ENCODE results near the gene MATCAP1. TPM values are rescaled to one million over a fixed set of nuclear protein-coding genes. Genes with fewer than 3 reads are reported as not detected.

The MATCAP1 gene
- total and polyA plus RNA-seq, 2 of the 13 experiments (the other 11 are each of a cell fraction or from before 2014, with no cell fraction given): 11.2 to 24.5 TPM

DNA sequence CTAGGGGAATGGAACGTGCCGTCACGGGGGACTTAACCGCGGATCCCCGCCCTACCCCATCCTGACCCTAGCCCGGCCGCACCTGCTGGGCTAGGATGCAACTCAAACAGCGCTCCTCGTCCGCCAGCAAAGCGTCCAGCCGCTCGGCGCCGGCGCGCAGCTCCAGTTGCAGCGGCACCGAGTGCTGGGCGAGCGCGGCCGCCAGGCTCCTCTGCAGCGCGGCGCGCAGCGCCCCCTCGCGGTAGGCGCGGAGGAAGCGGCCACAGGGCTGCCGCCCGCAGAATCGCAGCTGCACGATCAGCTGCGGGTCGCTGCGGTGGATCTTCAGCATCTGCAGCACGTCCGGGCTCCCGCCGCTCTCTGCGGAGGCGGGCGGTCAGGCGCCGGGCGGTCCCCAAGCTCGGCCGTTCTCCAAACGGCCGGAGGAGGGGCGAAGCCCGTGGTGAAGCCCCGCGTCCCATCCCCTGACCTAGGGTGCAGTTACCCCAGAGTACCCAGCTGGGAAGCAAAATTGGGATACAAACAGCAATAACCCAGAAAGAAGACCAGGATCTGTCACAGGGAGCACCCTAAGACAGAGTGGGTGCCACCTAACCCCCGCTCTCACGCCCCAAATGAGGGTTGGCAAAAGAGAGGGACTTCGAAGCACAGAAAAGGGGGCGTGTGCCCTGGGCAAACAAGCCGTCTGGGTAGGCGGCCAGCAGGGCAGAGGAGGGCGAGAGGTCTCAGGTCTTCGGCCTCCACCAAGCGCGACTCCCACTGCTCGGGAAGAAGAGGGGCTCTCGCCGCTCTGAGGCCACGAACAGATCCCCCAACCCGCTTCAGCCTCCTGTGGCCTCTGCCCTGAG, 28.2 kb downstream of the MATCAP1 start (continued):
- no peak for TF ChIP-seq SYNCRIP (IDR thresholded peaks at IDR 0.05; ENCODE audit: insufficient read depth, low read depth, low read length)
- no peak for TF ChIP-seq NR1H2 (CRISPR knock-in tag; IDR thresholded peaks at IDR 0.05; ENCODE audit: borderline replicate concordance, low read depth)
- TF ChIP-seq CC2D1A (CRISPR knock-in tag; IDR thresholded peaks at IDR 0.05): no peak
- TF ChIP-seq ZNF484 (CRISPR knock-in tag; IDR thresholded peaks at IDR 0.05; ENCODE audit: borderline replicate concordance, low read depth): no peak
- no peak for TF ChIP-seq HMG20B (CRISPR knock-in tag; conservative IDR thresholded peaks at IDR 0.05)
- TF ChIP-seq NAIF1 (CRISPR knock-in tag; IDR thresholded peaks at IDR 0.05; ENCODE audit: borderline replicate concordance): no peak
- TF ChIP-seq AKNA (CRISPR knock-in tag; IDR thresholded peaks at IDR 0.05; ENCODE audit: borderline replicate concordance): no peak
- TF ChIP-seq SIX4 (CRISPR knock-in tag; IDR thresholded peaks at IDR 0.05): peak; percentile 32; the same call in 1 of the 2 replicates
- TF ChIP-seq, protein P1, sequence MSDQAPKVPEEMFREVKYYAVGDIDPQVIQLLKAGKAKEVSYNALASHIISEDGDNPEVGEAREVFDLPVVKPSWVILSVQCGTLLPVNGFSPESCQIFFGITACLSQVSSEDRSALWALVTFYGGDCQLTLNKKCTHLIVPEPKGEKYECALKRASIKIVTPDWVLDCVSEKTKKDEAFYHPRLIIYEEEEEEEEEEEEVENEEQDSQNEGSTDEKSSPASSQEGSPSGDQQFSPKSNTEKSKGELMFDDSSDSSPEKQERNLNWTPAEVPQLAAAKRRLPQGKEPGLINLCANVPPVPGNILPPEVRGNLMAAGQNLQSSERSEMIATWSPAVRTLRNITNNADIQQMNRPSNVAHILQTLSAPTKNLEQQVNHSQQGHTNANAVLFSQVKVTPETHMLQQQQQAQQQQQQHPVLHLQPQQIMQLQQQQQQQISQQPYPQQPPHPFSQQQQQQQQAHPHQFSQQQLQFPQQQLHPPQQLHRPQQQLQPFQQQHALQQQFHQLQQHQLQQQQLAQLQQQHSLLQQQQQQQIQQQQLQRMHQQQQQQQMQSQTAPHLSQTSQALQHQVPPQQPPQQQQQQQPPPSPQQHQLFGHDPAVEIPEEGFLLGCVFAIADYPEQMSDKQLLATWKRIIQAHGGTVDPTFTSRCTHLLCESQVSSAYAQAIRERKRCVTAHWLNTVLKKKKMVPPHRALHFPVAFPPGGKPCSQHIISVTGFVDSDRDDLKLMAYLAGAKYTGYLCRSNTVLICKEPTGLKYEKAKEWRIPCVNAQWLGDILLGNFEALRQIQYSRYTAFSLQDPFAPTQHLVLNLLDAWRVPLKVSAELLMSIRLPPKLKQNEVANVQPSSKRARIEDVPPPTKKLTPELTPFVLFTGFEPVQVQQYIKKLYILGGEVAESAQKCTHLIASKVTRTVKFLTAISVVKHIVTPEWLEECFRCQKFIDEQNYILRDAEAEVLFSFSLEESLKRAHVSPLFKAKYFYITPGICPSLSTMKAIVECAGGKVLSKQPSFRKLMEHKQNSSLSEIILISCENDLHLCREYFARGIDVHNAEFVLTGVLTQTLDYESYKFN (CRISPR knock-in tag; conservative IDR thresholded peaks at IDR 0.05): peak; percentile 16; the same call in 1 of the 2 replicates
- no peak for TF ChIP-seq ATF1 (CRISPR knock-in tag; IDR thresholded peaks at IDR 0.05)
- TF ChIP-seq ZNF446 (CRISPR knock-in tag; IDR thresholded peaks at IDR 0.05): no peak
- no peak for TF ChIP-seq ZNF790 (CRISPR knock-in tag; IDR thresholded peaks at IDR 0.05; ENCODE audit: borderline replicate concordance)
- TF ChIP-seq KDM5B (CRISPR knock-in tag; IDR thresholded peaks at IDR 0.05; ENCODE audit: borderline replicate concordance): peak; percentile 80; the same call in 1 of the 2 replicates
- peak; percentile 30; the same call in 1 of the 2 replicates for TF ChIP-seq ETV5 (CRISPR knock-in tag; IDR thresholded peaks at IDR 0.05; ENCODE audit: borderline replicate concordance)
- TF ChIP-seq NFIC (IDR thresholded peaks at IDR 0.05; ENCODE audit: low read length): no peak
- no peak for TF ChIP-seq ISX (CRISPR knock-in tag; conservative IDR thresholded peaks at IDR 0.05)
- no peak for TF ChIP-seq RBFOX2 (IDR thresholded peaks at IDR 0.05; ENCODE audit: low read depth, low read length)
- peak; percentile 78 for TF ChIP-seq MAX (IDR thresholded peaks at IDR 0.05)
- no peak for TF ChIP-seq ZNF570 (CRISPR knock-in tag; IDR thresholded peaks at IDR 0.05; ENCODE audit: borderline replicate concordance)
- TF ChIP-seq, protein P2, sequence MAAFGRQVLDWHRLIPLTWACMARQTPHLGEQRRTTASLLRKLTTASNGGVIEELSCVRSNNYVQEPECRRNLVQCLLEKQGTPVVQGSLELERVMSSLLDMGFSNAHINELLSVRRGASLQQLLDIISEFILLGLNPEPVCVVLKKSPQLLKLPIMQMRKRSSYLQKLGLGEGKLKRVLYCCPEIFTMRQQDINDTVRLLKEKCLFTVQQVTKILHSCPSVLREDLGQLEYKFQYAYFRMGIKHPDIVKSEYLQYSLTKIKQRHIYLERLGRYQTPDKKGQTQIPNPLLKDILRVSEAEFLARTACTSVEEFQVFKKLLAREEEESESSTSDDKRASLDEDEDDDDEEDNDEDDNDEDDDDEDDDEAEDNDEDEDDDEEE (CRISPR knock-in tag; IDR thresholded peaks at IDR 0.05): peak; percentile 66

Measured in HepG2 (cell line).